22Rv1 (cell line): ENCODE data around the gene GPC6.

ENCODE experiments used
- CTCF ChIP-seq: fragments of 450-650 bp; IDR thresholded peaks from 2 replicates; pipeline ENCODE4 v1.5.1; 2017; ENCODE audit warnings: mild to moderate bottlenecking
- ZFX ChIP-seq: fragments of 450-650 bp; IDR thresholded peaks from 2 replicates; pipeline ENCODE4 v1.6.1; 2017; ENCODE audit warnings: antibody characterized with exemption, borderline replicate concordance

DNA sequence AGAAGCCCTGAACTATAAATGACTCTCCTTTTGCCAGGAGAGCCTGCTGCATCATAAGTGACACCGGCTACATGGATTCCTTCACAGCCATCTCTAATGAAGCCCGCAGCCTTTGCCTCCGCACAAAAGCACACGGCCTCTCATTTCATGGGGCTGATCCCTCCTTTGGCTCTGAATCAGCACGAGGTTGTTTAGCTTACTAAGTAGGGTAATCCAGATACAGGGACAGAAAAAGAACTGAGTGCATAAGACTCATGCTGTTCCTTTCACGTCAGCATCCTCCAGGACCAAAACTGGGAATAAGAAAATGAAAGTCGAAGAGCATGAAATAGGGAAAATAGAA, 1116.6 kb downstream of the GPC6 start:
- TF ChIP-seq CTCF (no peak), ZFX (no peak)
